ENCODE measurements around the gene HGFAC. TPM values are rescaled to one million over a fixed set of nuclear protein-coding genes. Genes with fewer than 3 reads are reported as not detected.
"Not testable (repeated sequence)": the region's sequence is repeated elsewhere in the genome, so short reads cannot be mapped to it uniquely, and the experiment has no call there.

HGFAC gene
- total RNA-seq, 1 donor from 2014 or later = 1.0 TPM

DNA sequence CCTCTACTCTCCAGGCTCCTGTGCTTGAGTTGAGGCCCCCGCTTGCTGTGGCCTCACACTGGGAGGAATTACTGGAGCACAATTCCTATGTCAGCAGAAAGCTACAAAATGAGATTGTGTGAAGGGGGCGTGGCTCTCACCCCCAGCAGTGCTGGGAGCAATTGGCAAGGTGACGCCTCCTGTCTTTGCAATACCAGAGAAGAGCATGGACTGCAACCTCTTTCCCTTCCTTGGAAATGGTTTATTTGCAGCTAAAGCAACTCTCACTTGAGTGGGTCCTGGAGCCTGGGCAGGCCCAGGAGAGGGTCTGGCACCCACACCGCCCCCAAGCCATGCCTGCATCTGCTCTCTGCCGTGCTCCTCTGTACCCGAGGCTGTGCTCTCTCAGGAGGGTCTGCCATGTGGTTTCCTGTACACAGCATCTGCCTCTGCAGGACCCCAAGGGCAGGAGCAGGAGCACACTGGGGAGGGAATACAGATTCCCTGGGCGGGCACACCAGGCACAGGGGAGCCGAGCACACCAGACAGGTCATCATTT is 32.9 kb upstream of the HGFAC start:
- H3K4me3 ChIP-seq = no peak overlapping the region
- peaks cover under 1% of the 10 kb centered on the region for H3K36me3 ChIP-seq
- no peak overlapping the region for H3K27ac ChIP-seq
- H3K9me3 ChIP-seq = no peaks in the 10 kb centered on the region
- intact Hi-C loops (cut with DNase I) = no loop called here
- DNase-seq = no peak
- no peaks in the 10 kb centered on the region for H3K4me1 ChIP-seq
- no peaks in the 10 kb centered on the region for H3K27me3 ChIP-seq (ENCODE audit: low read depth)
- no peak for ATAC-seq
- TF ChIP-seq, protein P1, sequence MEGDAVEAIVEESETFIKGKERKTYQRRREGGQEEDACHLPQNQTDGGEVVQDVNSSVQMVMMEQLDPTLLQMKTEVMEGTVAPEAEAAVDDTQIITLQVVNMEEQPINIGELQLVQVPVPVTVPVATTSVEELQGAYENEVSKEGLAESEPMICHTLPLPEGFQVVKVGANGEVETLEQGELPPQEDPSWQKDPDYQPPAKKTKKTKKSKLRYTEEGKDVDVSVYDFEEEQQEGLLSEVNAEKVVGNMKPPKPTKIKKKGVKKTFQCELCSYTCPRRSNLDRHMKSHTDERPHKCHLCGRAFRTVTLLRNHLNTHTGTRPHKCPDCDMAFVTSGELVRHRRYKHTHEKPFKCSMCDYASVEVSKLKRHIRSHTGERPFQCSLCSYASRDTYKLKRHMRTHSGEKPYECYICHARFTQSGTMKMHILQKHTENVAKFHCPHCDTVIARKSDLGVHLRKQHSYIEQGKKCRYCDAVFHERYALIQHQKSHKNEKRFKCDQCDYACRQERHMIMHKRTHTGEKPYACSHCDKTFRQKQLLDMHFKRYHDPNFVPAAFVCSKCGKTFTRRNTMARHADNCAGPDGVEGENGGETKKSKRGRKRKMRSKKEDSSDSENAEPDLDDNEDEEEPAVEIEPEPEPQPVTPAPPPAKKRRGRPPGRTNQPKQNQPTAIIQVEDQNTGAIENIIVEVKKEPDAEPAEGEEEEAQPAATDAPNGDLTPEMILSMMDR (IDR thresholded peaks at IDR 0.05) = no peak

DNA sequence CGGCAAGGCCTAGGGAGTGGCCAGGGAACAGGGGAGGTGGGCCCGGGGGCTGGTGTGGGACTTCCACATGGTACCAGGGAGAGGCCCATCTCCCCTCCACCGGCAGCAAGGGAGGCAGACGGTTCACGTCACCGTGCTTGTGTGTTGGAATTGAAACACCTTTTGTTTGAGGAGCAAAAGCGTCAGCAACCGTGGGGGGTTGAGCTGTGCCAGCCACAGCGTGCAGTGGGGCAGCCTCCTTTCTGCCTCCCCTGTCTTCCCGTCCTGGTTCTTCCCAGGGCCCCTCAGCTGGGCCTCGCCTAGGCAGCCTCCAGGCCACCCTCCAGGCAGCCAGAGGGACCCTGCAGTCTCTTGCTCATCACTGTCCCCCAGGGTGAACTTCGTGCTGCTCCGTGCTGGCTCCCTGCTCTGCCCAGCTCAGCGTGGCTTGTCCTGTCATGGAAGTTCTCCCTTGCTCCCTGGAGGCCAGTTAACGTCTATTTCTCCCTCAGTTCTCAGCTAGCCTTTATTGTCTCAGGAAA is 32.1 kb upstream of the HGFAC start:
- TF ChIP-seq, protein P1 (IDR thresholded peaks at IDR 0.05) = no peak
- no peaks in the 10 kb centered on the region for H3K9me3 ChIP-seq
- H3K4me1 ChIP-seq = peaks cover 4% of the 10 kb centered on the region
- H3K4me3 ChIP-seq = no peak overlapping the region
- ATAC-seq = no peak
- no peaks in the 10 kb centered on the region for H3K27me3 ChIP-seq (ENCODE audit: low read depth)
- no peak overlapping the region for H3K27ac ChIP-seq
- DNase-seq = no peak
- intact Hi-C loops (cut with DNase I) = no loop called here
- peaks cover 7% of the 10 kb centered on the region for H3K36me3 ChIP-seq

DNA sequence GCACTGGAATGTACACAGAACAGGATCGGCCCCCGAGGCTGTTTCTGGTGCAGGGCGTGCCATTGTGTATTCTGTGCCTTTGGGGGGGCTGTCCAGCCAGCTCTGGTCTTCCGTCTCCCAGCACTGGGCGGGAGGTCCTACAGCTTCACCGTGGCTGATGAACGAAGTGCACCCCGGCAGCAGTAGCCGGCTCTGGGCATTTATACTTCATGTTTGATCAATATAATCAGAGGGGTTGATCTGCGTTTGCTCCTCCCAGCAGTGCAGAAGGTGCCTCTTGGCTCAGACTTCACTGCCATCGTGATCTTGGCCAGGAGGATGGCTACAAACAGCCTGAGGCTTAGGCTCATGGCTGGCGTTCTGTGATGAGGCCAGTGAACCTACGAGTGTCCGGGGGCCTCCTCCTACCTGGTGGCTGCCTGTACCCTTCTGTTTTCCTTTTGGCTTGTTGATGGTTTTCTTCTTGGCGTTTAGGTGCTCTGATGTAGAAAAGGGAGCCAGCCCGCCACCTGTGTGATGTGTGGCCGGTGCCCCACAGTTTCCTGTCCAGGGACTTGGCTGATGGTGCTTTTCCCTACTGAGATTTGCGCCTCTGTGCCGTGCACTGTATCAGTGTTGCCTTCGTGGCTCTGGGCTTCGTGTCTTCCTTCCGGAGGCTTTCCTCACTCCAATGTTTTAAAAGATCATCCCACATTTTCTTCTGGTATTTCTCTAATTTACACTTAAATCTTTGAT is 31.2 kb upstream of the HGFAC start:
- H3K27me3 ChIP-seq (ENCODE audit: low read depth) = no peaks in the 10 kb centered on the region
- ATAC-seq (no peak), DNase-seq (no peak)
- H3K36me3 ChIP-seq = peaks cover 12% of the 10 kb centered on the region
- H3K27ac ChIP-seq = no peak overlapping the region
- intact Hi-C loops (cut with DNase I) = no loop called here
- no peaks in the 10 kb centered on the region for H3K9me3 ChIP-seq
- H3K4me3 ChIP-seq = no peak overlapping the region
- H3K4me1 ChIP-seq = peaks cover 4% of the 10 kb centered on the region
- TF ChIP-seq, protein P1 (IDR thresholded peaks at IDR 0.05) = no peak

DNA sequence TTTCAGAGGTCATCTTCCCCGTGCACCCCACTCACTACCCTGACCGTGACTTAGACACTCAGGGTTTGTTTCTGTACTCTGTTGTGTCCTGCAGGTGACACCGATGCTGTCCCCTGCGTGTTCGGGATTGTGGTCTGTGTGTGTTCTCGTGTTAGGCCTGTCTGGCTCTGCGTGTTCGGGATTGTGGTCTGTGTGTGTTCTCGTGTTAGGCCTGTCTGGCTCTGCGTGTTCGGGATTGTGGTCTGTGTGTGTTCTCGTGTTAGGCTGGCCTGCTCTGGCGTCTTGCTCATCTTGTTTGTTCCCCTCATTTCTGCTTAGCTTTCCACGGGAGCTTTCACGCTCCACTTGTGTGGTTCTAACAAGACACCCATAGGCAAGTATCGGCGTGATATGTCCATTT is 30.6 kb upstream of the HGFAC start:
- H3K36me3 ChIP-seq = peaks cover 18% of the 10 kb centered on the region
- H3K4me1 ChIP-seq; intact Hi-C loops (cut with DNase I); H3K9me3 ChIP-seq; ATAC-seq; H3K27me3 ChIP-seq (ENCODE audit: low read depth); H3K4me3 ChIP-seq; DNase-seq; H3K27ac ChIP-seq: not testable (repeated sequence)

DNA sequence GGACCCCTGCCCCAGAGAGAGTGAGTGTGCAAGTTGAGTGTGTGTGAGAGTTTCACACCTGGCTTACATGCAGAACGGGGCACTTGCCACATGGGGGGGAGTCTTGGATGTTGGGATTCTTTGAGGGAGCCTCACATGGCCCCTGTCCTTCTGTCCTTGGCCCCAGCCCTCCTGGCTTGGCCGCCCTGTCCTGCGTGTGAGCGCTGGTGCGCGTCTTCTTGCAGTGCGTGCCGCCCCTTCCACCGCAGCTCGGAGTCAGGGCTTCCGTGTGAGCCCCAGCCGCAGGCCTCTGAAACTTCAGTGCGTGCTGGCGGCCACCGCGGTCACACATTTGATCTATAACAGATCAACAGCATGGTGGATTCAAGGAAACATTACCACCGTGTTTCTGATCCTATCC is 30.1 kb upstream of the HGFAC start:
- H3K9me3 ChIP-seq = no peaks in the 10 kb centered on the region
- H3K36me3 ChIP-seq = peaks cover 23% of the 10 kb centered on the region
- ATAC-seq = no peak
- no peak overlapping the region for H3K4me3 ChIP-seq
- H3K4me1 ChIP-seq = peaks cover 4% of the 10 kb centered on the region
- no peak overlapping the region for H3K27ac ChIP-seq
- H3K27me3 ChIP-seq (ENCODE audit: low read depth) = no peaks in the 10 kb centered on the region
- intact Hi-C loops (cut with DNase I) = no loop called here
- TF ChIP-seq, protein P1 (IDR thresholded peaks at IDR 0.05) = no peak
- DNase-seq = peak; percentile 39
